ENCODE results near the gene PPIC.

The PPIC gene

GRCh38 chr5:123012321-123012720 is 24.2 kb downstream of the PPIC start:
- no peak overlapping the region for H3K4me3 ChIP-seq (ENCODE audit: low read depth, low read length)
- DNase-seq (ENCODE audit: low read depth): no peak
- TF ChIP-seq, protein P1, sequence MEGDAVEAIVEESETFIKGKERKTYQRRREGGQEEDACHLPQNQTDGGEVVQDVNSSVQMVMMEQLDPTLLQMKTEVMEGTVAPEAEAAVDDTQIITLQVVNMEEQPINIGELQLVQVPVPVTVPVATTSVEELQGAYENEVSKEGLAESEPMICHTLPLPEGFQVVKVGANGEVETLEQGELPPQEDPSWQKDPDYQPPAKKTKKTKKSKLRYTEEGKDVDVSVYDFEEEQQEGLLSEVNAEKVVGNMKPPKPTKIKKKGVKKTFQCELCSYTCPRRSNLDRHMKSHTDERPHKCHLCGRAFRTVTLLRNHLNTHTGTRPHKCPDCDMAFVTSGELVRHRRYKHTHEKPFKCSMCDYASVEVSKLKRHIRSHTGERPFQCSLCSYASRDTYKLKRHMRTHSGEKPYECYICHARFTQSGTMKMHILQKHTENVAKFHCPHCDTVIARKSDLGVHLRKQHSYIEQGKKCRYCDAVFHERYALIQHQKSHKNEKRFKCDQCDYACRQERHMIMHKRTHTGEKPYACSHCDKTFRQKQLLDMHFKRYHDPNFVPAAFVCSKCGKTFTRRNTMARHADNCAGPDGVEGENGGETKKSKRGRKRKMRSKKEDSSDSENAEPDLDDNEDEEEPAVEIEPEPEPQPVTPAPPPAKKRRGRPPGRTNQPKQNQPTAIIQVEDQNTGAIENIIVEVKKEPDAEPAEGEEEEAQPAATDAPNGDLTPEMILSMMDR (IDR thresholded peaks at IDR 0.05; ENCODE audit: control insufficient read depth, extremely low read depth, insufficient read depth): no peak

GRCh38 chr5:123007754-123008153 is 28.8 kb downstream of the PPIC start:
- no peak overlapping the region for H3K4me3 ChIP-seq (ENCODE audit: low read depth, low read length)
- TF ChIP-seq, protein P1 (IDR thresholded peaks at IDR 0.05; ENCODE audit: control insufficient read depth, extremely low read depth, insufficient read depth): no peak
- no peak for DNase-seq (ENCODE audit: low read depth)

DNA sequence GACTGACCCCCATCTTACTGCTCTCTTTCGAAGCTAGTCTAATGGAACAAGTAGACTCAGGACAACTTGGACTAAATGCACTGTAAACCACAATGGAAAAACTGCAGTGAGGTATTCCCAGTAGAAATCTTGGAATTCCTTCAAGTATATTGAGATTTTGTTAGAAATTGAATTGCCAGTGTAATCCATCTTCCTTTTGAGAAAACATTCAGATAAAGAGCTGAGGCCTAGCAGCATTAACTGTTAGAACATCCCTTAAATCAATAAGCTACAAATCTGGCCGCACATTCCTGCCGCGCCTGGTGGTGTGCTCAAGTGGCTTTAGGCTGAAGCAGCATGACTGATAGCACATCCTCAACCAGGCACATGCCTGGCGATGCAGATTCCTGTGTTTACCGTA is 29.3 kb downstream of the PPIC start:
- TF ChIP-seq, protein P1 (IDR thresholded peaks at IDR 0.05; ENCODE audit: control insufficient read depth, extremely low read depth, insufficient read depth): no peak
- DNase-seq (ENCODE audit: low read depth): no peak
- no peak overlapping the region for H3K4me3 ChIP-seq (ENCODE audit: low read depth, low read length)

- DNase-seq (ENCODE audit: low read depth): no peak
- no peak overlapping the region for H3K4me3 ChIP-seq (ENCODE audit: low read depth, low read length)
- TF ChIP-seq, protein P1 (IDR thresholded peaks at IDR 0.05; ENCODE audit: control insufficient read depth, extremely low read depth, insufficient read depth): no peak
Observed at GRCh38 chr5:123001808-123002207, 34.7 kb downstream of the PPIC start.

- no peak overlapping the region for H3K4me3 ChIP-seq (ENCODE audit: low read depth, low read length)
- DNase-seq (ENCODE audit: low read depth): no peak
- TF ChIP-seq, protein P1 (IDR thresholded peaks at IDR 0.05; ENCODE audit: control insufficient read depth, extremely low read depth, insufficient read depth): no peak
Observed at GRCh38 chr5:123000731-123001130, 35.8 kb downstream of the PPIC start.

GRCh38 chr5:122999947-123000563 is 36.5 kb downstream of the PPIC start:
- no peak overlapping the region for H3K4me3 ChIP-seq (ENCODE audit: low read depth, low read length)
- TF ChIP-seq, protein P1 (IDR thresholded peaks at IDR 0.05; ENCODE audit: control insufficient read depth, extremely low read depth, insufficient read depth): peak; percentile 65

DNA sequence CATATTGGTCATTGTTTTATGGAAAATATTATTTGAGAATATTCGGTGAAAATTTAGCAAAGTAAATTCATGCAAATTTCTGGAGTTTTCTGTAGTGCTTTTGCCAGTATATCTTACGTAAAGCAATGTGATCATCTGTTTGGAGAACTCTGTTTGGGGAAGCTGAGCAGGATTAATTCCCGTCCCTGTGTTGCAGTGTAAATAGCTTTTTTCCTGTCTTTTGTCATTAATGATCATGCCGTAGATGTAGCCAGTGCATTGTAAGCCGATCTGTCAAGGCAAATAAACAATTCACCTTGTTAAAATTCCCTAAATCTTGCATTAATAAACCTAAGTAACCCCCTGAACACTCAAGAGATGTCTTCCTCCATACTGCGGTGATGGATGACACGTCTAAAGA is 39.2 kb downstream of the PPIC start:
- TF ChIP-seq, protein P1 (IDR thresholded peaks at IDR 0.05; ENCODE audit: control insufficient read depth, extremely low read depth, insufficient read depth): no peak
- no peak for DNase-seq (ENCODE audit: low read depth)
- no peak overlapping the region for H3K4me3 ChIP-seq (ENCODE audit: low read depth, low read length)

More at GRCh38 chr5:122999947-123000563, 36.5 kb downstream of the PPIC start:
- DNase-seq (ENCODE audit: low read depth): peak; percentile 31
